Endodermal cell (in vitro differentiated cells): ENCODE measurements around the gene ABCB11. TPM values are rescaled to one million over a fixed set of nuclear protein-coding genes. Genes with fewer than 3 reads are reported as not detected.

Experiments
- DNase-seq: peaks from one replicate; pipeline ENCODE4 v3.0.0-alpha.2; 2017
- H3K27ac ChIP-seq: 2 replicates; pipeline ENCODE4 v1.5.1; 2013; ENCODE audit warnings: mild to moderate bottlenecking, low read depth, low read length, moderate library complexity
- H3K27me3 ChIP-seq: 2 replicates; pipeline ENCODE4 v1.6.1; 2013; ENCODE audit warnings: mild to moderate bottlenecking, low read length, moderate library complexity; ENCODE audit not compliant: insufficient read depth, control insufficient read depth, poor library complexity, severe bottlenecking
- H3K36me3 ChIP-seq: 2 replicates; pipeline ENCODE4 v1.7.0; 2013; ENCODE audit warnings: mild to moderate bottlenecking, low read length, moderate library complexity; ENCODE audit not compliant: control insufficient read depth, insufficient read depth
- H3K4me1 ChIP-seq: one replicate; pipeline ENCODE4 v1.7.0; 2013; ENCODE audit warnings: low read length; ENCODE audit not compliant: control insufficient read depth, insufficient read depth
- H3K4me3 ChIP-seq: 2 replicates; pipeline ENCODE4 v1.5.1; 2013; ENCODE audit warnings: mild to moderate bottlenecking, low read length, moderate library complexity
- H3K9ac ChIP-seq: 2 replicates; pipeline ENCODE4 v1.6.1; 2013; ENCODE audit warnings: mild to moderate bottlenecking, low read length, moderate library complexity; ENCODE audit not compliant: poor library complexity, severe bottlenecking; ENCODE audit errors: extremely low read depth
- H3K9me3 ChIP-seq: 2 replicates; pipeline ENCODE4 v1.6.1; 2013; ENCODE audit warnings: mild to moderate bottlenecking, low read length, moderate library complexity; ENCODE audit not compliant: control insufficient read depth
- H3K27ac Mint-ChIP-seq: 2 replicates; pipeline ENCODE4 v1.8.0; 2020; ENCODE audit warnings: mixed read lengths
- H3K27me3 Mint-ChIP-seq: 2 replicates; pipeline ENCODE4 v1.8.0; 2021; ENCODE audit warnings: mild to moderate bottlenecking, mixed read lengths; ENCODE audit not compliant: insufficient read depth
- H3K36me3 Mint-ChIP-seq: 2 replicates; pipeline ENCODE4 v1.8.0; 2020; ENCODE audit warnings: low read depth, mixed read lengths
- H3K4me1 Mint-ChIP-seq: 2 replicates; pipeline ENCODE4 v1.8.0; 2020; ENCODE audit warnings: mixed read lengths
- H3K4me3 Mint-ChIP-seq: 2 replicates; pipeline ENCODE4 v1.8.0; 2020; ENCODE audit warnings: mild to moderate bottlenecking, moderate library complexity, mixed read lengths
- H3K9me3 Mint-ChIP-seq: 2 replicates; pipeline ENCODE4 v1.8.0; 2020; ENCODE audit warnings: mild to moderate bottlenecking, mixed read lengths
- WGBS, 2 experiments: methylation state at CpG; one replicate each; pipeline versions ENCODE4 v1.1.5 to v1.1.7; 2013; ENCODE audit warnings: missing lambda C conversion rate in 2 of 2, mixed read lengths in 1 of 2; ENCODE audit not compliant: insufficient coverage in 1 of 2, insufficient read length in 1 of 2; 5-methylcytosine and 5-hydroxymethylcytosine counted together
- total RNA-seq, 2 donors: library from RNA; stranded (reverse); fragmentation: NEBNext Ultra II Directional in 1 of 2; extraction: Animal tissue kit (Norgen Biotek cat#: 25700) in 1 of 2; gene quantifications; 2 replicates in 1 of 2; 3 replicates in 1 of 2; pipeline ENCODE4 v1.2.1, GENCODE V29; 2021
- TF ChIP-seq, protein P1 (sequence below): fragments of 200-600 bp; sonication (generic); conservative IDR thresholded peaks from 2 replicates; pipeline ENCODE4 v1.5.0; 2021; ENCODE audit warnings: antibody characterized with exemption, mild to moderate bottlenecking

The ABCB11 gene
- total RNA-seq, 2 donors from 2014 or later, result 0.04 TPM

GRCh38 chr2:168928113-168928831 is 102.9 kb downstream of the ABCB11 start:
- H3K27me3 Mint-ChIP-seq, result no peaks in the 10 kb centered on the region
- H3K9me3 Mint-ChIP-seq, result peaks cover 5% of the 10 kb centered on the region
- H3K4me1 Mint-ChIP-seq, result no peaks in the 10 kb centered on the region
- H3K36me3 Mint-ChIP-seq, result no peaks in the 10 kb centered on the region
- H3K9ac ChIP-seq, result no peak overlapping the region
- no peak overlapping the region for H3K4me3 ChIP-seq
- H3K36me3 ChIP-seq, result no peaks in the 10 kb centered on the region
- no peak overlapping the region for H3K27ac ChIP-seq
- TF ChIP-seq, protein P1, sequence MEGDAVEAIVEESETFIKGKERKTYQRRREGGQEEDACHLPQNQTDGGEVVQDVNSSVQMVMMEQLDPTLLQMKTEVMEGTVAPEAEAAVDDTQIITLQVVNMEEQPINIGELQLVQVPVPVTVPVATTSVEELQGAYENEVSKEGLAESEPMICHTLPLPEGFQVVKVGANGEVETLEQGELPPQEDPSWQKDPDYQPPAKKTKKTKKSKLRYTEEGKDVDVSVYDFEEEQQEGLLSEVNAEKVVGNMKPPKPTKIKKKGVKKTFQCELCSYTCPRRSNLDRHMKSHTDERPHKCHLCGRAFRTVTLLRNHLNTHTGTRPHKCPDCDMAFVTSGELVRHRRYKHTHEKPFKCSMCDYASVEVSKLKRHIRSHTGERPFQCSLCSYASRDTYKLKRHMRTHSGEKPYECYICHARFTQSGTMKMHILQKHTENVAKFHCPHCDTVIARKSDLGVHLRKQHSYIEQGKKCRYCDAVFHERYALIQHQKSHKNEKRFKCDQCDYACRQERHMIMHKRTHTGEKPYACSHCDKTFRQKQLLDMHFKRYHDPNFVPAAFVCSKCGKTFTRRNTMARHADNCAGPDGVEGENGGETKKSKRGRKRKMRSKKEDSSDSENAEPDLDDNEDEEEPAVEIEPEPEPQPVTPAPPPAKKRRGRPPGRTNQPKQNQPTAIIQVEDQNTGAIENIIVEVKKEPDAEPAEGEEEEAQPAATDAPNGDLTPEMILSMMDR, result no peak
- 93 to 97% methylated on average over 3 of the region's 3 CpGs for WGBS, 2 experiments
- H3K4me1 ChIP-seq, result no peaks in the 10 kb centered on the region
- no peak overlapping the region for H3K4me3 Mint-ChIP-seq
- H3K9me3 ChIP-seq, result no peaks in the 10 kb centered on the region
- DNase-seq, result no peak
- H3K27ac Mint-ChIP-seq, result no peak overlapping the region
- no peaks in the 10 kb centered on the region for H3K27me3 ChIP-seq

- Mint-ChIP-seq H3K27ac (no peak overlapping the region), H3K4me3 (no peak overlapping the region), H3K9me3 (no peaks in the 10 kb centered on the region), H3K4me1 (no peaks in the 10 kb centered on the region), H3K27me3 (peaks cover 2% of the 10 kb centered on the region), H3K36me3 (no peaks in the 10 kb centered on the region)
- no peaks in the 10 kb centered on the region for H3K9me3 ChIP-seq
- no peak for DNase-seq
- H3K27me3 ChIP-seq, result no peaks in the 10 kb centered on the region
- no peak overlapping the region for H3K9ac ChIP-seq
- no peaks in the 10 kb centered on the region for H3K4me1 ChIP-seq
- 84 to 100% methylated on average over 2 to 3 of the region's 3 CpGs for WGBS, 2 experiments
- no peak overlapping the region for H3K4me3 ChIP-seq
- TF ChIP-seq, protein P1, result no peak
- no peak overlapping the region for H3K27ac ChIP-seq
- H3K36me3 ChIP-seq, result no peaks in the 10 kb centered on the region
These were observed 104.3 kb downstream of the ABCB11 start for GRCh38 chr2:168926621-168927386.

DNA sequence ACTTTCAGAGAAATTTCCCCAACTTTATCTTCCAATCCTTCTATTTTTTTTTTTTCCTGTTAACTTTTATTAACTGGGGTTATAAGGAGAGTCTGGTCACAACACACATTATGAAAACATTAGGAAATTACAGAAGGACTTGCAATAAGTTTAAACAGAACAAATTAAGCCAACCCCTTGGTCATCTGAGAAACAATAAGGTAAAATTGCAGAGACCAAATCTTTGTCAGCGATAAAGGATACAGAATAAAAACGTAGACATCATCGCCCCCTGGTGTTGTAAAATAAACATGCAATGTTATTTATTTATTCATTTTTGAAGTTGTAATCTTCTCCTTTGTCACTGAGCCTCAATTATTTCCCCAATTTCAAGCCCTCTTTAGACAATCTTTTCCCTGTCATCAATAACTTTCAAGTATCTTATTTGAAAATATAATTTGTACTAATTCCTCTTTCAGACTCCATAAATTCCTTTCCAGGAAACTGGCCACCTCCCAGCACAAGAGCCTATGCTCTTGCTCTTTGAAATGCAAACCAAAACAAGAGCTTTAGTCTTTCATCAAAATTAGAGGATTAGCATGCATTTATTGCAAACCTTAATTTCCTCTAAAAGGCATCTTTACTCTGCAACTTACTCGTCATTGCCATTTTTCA is 110.5 kb downstream of the ABCB11 start:
- no peaks in the 10 kb centered on the region for H3K4me1 ChIP-seq
- peaks cover 5% of the 10 kb centered on the region for H3K9me3 Mint-ChIP-seq
- no peak overlapping the region for H3K27ac Mint-ChIP-seq
- no peak for DNase-seq
- peaks cover 1% of the 10 kb centered on the region for H3K4me1 Mint-ChIP-seq
- 25 to 90% methylated on average over 1 to 4 of the region's 4 CpGs for WGBS, 2 experiments
- TF ChIP-seq, protein P1, result peak; percentile 85
- H3K4me3 ChIP-seq, result no peak overlapping the region
- no peaks in the 10 kb centered on the region for H3K36me3 Mint-ChIP-seq
- no peaks in the 10 kb centered on the region for H3K27me3 ChIP-seq
- H3K9me3 ChIP-seq, result peaks cover 9% of the 10 kb centered on the region
- no peak overlapping the region for H3K27ac ChIP-seq
- H3K36me3 ChIP-seq, result no peaks in the 10 kb centered on the region
- H3K9ac ChIP-seq, result no peak overlapping the region
- peaks cover 2% of the 10 kb centered on the region for H3K27me3 Mint-ChIP-seq
- no peak overlapping the region for H3K4me3 Mint-ChIP-seq
